ENCODE data around the gene ZBTB20.

Gene ZBTB20

GRCh38 chr3:114672692-114673447, 474.2 kb downstream of the ZBTB20 start:
- peak; percentile 29 for DNase-seq (ENCODE audit: low spot score)

DNA sequence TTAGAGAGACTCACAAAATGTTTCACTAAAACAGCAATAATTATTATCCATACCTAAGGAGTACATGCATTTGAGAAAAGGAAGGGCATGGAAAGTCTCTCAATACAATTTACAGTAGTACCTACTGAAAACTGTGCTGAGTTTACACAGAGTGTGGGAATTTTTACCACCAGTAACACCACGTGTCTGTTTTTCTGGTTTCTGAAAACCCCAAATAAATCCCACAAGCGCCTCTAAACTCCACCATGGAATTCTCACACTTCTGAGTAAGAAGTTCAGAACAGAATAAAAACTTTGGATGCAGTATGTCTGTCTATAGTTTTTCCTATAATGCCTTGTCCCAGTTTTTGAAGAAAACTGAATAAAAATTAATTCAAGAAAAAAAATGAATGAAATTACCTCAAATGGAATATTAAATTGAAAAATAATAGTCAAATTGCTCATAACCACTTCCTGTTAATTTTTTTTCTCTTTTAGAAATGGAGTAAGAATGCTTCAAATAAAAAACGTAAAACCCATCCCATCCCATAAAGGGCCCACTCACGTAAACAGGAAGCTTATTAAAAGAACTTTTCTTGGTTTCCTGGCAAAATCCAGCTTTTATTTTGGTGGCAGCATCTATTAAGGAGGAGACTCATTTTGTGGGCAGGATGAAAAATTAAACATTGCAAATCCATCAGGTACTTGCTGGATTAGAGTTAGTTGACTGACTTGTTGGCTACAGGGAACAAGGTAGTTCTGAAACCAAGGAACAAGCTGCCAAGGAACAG, 475.2 kb downstream of the ZBTB20 start:
- no peak for DNase-seq (ENCODE audit: low spot score)

DNA sequence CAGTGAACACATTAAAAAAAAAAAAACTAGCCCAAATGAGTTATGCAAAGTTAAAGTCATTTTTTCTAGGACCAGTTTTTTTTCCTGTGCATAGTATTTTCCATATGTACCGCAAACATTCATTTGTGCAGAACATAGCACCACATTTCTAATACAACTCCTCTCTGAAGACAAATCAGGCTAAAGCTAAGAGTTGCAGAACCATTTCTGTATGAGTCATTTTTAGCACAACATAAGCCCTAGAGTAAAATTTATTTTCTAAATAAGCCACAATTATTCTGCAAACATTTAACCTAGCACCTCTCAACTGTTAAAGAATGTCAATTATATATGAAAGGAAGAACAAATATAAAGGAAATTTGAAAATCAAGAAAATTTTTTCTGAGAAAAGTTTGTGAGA, 477.5 kb downstream of the ZBTB20 start:
- DNase-seq (ENCODE audit: low spot score): no peak

- no peak for DNase-seq (ENCODE audit: low spot score)
These were observed 479.0 kb downstream of the ZBTB20 start for GRCh38 chr3:114668099-114668498.

DNA sequence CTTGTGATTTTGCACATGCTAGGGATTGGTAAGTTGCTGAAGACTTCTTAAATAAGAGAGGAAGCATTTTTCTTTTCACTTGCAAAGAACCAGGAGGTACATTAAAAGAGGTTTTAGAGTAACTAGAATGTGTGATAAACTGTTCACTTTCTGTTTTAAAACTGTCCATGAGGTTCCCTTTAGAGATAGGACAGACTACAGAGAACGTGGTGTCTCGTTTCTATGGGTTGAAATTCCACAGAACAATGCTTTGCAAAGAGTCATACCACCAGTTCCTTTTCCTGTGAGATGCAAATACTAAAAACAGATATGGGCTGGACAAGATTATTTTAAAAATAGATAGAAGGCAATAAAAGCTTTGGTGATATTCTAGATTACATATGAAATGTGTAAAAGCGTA, 480.5 kb downstream of the ZBTB20 start:
- no peak for DNase-seq (ENCODE audit: low spot score)

GRCh38 chr3:114664006-114664405, 483.1 kb downstream of the ZBTB20 start:
- no peak for DNase-seq (ENCODE audit: low spot score)

GRCh38 chr3:114660808-114661207, 486.3 kb downstream of the ZBTB20 start:
- no peak for DNase-seq (ENCODE audit: low spot score)

DNA sequence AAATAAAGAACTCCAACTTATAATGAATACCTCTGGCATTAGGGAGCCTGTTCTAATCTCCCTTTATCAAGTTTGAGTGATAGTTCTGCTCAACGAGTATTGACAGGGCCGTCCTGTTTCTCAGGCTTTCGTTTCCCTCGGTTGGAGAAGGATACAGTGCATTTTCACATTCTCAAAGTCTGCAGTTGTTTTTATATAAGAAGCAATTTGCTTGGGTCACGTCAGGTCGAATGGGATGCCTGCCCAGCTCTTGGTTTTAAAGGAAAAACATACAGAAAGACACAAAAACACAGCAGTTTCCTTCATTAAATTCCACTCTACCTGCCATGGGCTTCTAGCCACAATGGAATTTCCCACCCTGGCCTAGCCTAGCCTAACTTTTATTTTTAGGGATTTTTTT, 487.0 kb downstream of the ZBTB20 start:
- DNase-seq (ENCODE audit: low spot score): no peak

DNA sequence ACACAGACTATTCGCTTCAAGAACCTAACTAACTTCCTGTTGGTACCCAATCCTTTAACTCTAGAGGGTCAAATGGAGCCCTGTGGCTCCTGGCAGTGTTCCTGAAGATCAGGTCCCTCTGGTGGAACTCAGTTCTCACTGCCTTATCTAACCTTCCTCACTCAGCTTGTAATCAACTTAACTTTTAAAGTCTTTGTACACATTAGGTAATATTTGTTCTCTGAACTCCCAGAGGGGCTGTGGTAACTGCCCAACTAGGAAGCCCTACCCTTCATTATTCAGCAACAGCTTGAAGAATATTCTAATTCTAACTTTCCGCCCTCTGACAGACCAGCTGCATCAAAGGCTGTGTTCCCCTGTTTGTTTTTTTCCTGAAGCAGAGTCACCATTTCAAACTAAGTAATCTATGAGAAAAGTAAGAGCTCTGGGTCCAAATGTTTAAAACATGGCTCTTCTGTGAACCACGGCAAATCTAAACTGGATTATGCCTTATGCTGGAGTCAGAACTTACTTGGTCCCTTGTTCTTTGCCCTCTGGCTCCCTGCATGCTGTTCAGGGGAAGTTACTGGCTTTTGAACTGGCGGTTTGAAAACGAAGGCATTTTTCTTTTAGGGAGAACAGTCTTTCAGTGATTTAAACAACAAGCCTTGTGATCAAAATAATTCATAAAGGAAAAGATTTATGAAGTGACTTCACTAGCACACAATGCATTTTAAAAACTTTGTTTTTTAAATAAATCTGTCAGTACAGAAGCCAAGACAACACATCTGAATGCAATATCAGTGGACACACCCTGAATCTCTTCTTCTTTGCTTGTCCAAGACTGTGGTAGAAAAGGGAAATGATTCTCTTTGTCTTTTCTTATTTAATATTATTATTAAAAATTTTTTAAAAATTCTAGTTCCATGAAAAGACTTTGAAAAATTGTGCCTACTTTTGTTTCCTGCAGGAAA, 487.7 kb downstream of the ZBTB20 start:
- DNase-seq (ENCODE audit: low spot score): no peak

DNA sequence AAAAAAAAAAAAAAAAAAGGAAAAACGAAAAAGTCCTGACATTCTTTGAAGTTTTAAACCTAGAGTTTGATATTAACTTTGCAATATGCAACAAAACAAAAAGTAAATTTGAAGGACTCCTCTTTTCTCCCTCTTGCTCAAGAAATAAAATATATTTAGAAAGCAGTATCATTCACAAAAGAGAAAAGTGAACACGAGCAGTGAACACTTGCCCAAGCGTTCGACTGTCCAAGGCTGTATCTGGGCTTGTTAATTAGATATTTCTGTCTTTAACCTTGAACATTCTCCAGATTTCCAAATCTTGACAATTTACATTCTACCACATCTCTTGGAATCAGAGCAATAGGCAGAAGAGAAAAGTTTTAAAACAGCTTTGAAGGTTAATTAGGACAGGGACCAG, 495.5 kb downstream of the ZBTB20 start:
- DNase-seq (ENCODE audit: low spot score): no peak

DNA sequence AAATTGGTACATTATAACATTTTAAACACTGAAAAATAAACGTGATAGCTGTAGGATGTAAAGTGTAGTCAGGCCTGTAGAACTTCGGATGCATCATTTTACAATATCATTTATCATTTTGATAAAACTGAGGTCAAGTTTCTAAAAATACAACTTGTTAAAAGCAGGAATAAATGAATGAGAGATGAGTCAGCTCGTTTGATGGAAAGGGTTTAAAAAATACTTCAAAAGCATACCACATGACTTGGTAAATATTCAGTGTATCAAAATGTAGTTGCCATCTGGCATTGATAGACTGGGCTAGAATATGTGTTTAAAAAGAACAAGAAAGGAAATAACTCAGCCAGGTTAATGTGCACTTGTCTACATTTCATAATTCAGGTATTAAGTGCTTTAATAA, 496.3 kb downstream of the ZBTB20 start:
- peak; percentile 72 for DNase-seq (ENCODE audit: low spot score)

DNA sequence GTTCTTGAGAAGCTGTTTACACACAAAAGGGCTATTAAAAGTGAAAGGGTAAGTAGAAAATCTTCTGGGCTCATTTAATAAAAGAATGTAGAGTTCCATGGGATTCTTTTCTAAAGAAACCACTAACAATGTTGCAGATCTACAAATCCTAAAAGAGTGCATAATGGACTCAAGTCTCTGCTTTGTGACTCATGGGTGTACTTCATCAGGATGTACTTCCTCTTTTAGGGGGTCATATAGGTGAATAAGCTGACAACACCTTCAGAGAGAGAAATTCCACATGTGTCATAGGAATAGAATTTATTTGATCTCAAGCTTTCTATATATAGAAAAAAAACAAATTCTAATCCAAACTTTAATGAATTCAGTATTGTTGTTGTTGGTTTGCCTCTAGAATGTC, 497.8 kb downstream of the ZBTB20 start:
- peak; percentile 98 for DNase-seq (ENCODE audit: low spot score)

GRCh38 chr3:114646526-114646925, 500.6 kb downstream of the ZBTB20 start:
- DNase-seq (ENCODE audit: low spot score): no peak

GRCh38 chr3:114645392-114645791, 501.7 kb downstream of the ZBTB20 start:
- peak; percentile 51 for DNase-seq (ENCODE audit: low spot score)

- DNase-seq (ENCODE audit: low spot score): peak; percentile 92
These were observed 502.7 kb downstream of the ZBTB20 start for GRCh38 chr3:114644367-114644766.

DNA sequence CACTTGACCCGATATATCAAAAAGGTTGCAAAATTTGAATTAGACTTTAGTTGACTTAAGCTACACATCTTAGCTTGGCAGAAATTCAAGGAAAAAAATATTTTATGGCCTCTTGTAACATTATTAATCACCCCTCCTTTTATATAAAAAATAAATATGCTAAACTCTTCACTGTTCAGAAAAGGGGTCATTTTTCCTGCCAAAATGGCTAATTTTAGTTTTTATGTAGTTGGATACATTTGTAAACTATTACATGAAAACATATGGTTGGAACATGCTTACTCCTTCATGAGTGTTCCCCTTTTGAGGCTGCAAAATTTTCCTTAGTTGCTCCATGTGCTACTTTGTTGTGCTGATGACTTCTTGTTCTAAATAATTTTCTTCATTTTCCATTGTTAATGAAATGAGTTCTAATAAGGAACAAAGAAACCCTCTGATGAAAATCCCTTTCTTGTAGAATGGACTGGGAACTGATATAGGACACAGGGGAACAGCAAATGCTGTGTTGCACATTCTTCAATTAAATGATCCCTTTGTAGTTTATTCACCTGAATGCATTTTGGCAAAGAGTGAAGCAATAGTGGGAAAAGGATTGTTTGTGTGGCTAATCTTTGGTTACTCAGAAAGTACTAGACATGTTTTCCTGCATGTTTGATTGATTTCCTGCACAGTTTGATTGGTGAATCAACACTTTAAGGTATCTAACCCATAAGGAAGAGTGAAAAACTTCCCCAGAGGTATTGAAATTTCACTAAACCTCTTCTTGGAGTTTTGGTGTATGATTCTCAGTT, 503.9 kb downstream of the ZBTB20 start:
- DNase-seq (ENCODE audit: low spot score): peak; percentile 75

DNA sequence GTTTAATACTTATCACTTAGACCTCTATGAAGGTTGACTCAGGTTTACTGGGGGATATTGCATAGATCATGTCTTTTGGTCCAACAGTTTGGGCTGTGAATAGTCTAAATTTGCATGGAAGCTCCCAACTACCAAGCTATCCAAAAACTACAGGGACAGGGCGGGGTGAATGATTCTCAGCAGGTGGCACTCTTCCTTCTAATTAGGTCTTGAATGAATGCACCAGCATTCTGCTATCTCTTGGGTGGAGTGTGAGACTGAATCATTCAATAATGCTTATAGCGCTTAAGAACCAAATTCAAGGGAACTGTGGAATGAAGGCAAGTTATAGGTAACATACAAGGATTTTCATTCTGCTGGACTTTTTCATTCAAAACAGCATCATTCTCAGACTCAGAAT, 507.0 kb downstream of the ZBTB20 start:
- DNase-seq (ENCODE audit: low spot score): no peak

- no peak for DNase-seq (ENCODE audit: low spot score)
These were observed 507.9 kb downstream of the ZBTB20 start for GRCh38 chr3:114639171-114639570.

DNA sequence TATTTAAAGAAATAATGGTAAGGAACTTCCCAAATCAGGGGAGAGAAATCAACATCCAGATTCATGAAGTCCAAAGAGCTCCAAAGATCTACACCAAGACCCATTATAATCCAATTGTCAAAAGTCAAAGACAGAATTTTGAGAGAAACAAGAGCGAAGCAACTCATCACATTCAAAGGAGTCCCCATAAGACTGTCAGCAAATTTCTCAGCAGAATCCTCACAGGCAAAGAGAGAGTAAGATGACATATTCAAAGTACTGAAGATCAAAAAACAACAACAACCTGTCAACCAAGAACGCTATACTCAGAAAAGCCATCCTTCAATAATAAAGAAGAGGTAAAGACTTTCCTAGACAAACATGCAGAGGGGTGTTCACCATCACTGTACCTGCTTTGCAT, 511.2 kb downstream of the ZBTB20 start:
- no peak for DNase-seq (ENCODE audit: low spot score)

GRCh38 chr3:114634635-114635034, 512.5 kb downstream of the ZBTB20 start:
- no peak for DNase-seq (ENCODE audit: low spot score)

GRCh38 chr3:114632757-114633424, 514.2 kb downstream of the ZBTB20 start:
- no peak for DNase-seq (ENCODE audit: low spot score)

Measured in kidney tubule cell (primary cell).